Astrocyte of the spinal cord (primary cell): Measurements from ENCODE around the gene MYCL.

ENCODE experiments used
- DNase-seq: peaks from one replicate; pipeline ENCODE4 v3.0.0; 2011; ENCODE audit warnings: low read depth, low spot score
- H3K4me3 ChIP-seq: 2 replicates; pipeline ENCODE4 v1.5.1; 2011; ENCODE audit warnings: low read depth, mild to moderate bottlenecking, low read length, moderate library complexity
- in situ Hi-C: cut with HindIII; loops from 2 replicates; pipeline ENCODE4 v1.10.0; 2017; ENCODE audit warnings: low sequenced_read_pairs
- TF ChIP-seq, protein P1 (sequence below): IDR thresholded peaks from 2 replicates; pipeline ENCODE4 v1.5.1; 2012; ENCODE audit warnings: low read depth, mild to moderate bottlenecking, low read length, inconsistent platforms

MYCL gene

DNA sequence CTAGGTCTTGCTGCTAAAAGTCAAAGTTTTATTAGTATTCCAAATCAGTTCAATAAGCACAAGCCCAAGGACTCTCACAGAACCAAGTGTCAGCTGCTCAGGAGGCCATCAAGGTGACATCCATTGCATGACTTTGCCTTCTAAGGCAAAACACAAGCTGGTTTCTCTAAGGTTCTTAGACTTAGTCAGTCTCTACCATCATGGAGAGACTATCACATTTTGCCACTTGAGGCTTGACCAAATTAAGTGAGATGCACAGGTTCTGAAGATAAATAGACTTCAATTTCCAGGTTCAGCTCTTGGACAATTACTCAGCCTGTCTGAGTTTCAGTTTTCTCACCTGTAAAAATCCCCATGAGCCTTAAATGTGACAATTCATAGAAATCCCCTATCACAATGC is 47.4 kb downstream of the MYCL start:
- in situ Hi-C loops: no loop called here
- TF ChIP-seq, protein P1, sequence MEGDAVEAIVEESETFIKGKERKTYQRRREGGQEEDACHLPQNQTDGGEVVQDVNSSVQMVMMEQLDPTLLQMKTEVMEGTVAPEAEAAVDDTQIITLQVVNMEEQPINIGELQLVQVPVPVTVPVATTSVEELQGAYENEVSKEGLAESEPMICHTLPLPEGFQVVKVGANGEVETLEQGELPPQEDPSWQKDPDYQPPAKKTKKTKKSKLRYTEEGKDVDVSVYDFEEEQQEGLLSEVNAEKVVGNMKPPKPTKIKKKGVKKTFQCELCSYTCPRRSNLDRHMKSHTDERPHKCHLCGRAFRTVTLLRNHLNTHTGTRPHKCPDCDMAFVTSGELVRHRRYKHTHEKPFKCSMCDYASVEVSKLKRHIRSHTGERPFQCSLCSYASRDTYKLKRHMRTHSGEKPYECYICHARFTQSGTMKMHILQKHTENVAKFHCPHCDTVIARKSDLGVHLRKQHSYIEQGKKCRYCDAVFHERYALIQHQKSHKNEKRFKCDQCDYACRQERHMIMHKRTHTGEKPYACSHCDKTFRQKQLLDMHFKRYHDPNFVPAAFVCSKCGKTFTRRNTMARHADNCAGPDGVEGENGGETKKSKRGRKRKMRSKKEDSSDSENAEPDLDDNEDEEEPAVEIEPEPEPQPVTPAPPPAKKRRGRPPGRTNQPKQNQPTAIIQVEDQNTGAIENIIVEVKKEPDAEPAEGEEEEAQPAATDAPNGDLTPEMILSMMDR: no peak
- H3K4me3 ChIP-seq: no peak overlapping the region
- no peak for DNase-seq

DNA sequence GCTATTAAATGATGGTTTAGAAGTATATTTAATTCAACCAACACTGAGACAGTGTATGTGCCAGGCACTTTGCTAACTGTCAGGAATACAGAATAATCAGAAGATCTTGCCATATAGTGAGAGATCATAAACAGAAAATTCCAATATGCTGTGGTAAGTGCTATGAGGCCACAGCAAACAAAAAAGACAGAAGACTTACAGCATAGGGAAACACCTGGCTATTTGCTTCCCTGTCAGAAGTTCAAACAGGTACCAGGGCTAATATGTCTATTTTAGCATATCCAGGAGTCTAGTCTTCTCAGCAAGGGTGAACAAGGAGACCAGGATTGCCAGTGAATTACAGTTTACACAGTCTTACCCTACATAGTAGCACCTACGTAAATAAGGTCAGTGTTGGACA is 48.8 kb downstream of the MYCL start:
- in situ Hi-C loops: no loop called here
- H3K4me3 ChIP-seq: no peak overlapping the region
- TF ChIP-seq, protein P1: no peak
- no peak for DNase-seq

DNA sequence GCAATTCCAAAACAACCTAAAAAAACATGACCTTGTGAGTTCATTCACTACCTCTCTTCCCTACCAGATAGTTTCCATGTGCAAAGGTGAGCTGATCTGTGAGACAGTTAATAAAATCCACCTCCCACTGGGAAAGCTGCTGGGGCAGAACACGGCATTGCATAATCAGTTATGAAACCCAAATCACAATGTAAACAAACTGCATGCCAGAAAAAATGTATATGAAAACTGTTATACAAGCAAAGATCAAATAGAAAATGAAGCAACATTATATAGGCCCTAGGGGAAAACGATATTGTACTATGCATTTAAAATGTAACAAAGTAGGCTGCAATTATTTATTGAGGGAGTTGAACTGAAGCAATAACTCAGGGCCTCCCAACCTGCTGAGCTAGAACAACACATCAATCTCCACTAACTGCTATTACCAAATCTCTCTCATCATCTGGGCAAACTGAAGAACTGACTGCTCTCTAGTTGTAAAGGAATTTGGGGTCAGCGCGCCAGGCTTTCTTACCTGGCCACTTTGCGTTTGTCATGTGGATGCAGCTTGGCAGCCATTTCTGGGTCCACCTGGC is 49.4 kb downstream of the MYCL start:
- DNase-seq: no peak
- in situ Hi-C loops: no loop called here
- H3K4me3 ChIP-seq: no peak overlapping the region
- TF ChIP-seq, protein P1: no peak

DNA sequence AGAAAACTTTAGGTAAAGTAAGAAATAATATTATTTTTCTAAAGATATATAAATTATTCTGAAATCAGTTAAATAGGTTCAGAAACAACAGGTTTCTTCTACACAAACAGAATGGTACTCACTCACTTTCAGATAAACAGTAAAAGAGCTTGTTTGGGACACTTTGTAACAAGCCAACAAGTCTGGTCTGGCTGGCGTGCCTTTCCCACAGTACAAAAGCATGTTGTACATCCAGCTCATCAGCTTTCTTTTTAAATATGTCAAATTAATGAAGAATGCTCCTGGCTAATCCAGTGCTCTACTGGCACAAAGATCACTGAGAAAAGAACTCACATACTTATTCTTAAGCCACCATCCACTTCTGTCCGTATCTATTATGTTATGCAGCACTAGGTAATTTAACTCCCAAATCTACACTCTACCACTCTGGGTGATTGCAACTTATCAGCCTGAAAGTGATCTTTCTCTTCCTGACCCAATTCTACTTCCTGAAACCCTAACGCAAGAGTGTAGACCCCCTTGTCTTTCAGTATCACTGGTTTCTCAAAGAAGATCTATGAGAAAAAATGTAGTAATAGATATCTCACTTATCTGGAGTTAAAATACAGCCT is 51.0 kb downstream of the MYCL start:
- in situ Hi-C loops: no loop called here
- TF ChIP-seq, protein P1: no peak
- H3K4me3 ChIP-seq: no peak overlapping the region
- no peak for DNase-seq

DNA sequence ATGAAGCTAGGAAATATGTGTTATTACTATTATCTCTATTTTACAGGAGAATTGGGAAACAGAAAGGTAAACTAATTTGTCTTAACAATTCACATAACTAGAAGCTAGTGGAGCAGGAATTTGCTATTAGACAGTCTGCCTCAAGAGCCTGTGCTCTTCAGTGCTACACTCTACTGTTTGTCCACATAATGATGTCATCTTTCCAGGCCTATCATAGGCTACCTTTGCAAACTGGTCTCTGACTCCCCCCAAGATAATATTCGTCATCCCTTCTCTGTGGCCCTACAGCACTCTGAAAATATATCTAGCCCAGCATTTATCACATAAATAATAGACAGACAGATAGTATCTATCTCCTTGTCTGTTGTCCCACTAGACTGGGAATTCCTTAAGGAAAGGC is 52.5 kb downstream of the MYCL start:
- in situ Hi-C loops: no loop called here
- TF ChIP-seq, protein P1: no peak
- no peak for DNase-seq
- no peak overlapping the region for H3K4me3 ChIP-seq

DNA sequence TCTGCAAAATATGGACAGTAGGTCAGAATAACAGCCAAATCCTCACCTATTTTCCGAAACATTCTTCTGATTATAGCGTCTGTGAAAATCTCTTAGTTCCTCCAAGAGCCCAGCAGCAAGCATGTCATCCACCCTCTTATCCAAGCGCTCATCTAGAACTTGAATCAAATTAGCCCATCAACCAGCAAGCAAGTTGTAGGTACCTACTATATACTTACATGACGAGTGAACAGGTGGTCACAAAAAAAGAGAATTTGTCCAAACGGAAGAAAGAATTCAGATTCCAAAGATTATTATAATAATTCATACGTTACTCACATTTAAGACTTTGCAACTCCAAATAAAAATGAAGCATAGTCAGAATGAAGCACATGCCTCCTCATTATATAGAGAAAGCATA is 53.8 kb downstream of the MYCL start:
- TF ChIP-seq, protein P1: no peak
- in situ Hi-C loops: no loop called here
- no peak for DNase-seq

DNA sequence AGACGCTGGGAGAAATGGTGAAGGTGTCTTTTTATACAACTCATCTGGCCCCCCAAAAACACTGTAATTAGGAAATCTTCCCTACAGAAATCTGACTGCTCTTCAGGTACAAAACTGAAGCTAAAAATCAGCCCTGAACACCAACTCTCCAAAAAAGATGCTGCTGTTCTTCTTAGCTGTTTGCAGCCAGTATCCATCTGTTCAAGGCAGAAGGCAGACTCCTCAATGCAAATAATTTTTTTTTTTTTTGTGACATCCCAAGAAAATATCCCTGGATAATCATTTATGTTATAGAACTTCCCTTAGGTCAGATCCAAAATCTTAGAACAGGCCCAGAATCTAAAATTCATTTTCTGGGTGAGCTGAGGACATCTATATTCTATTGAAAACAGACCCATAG is 54.9 kb downstream of the MYCL start:
- no peak for DNase-seq
- no peak overlapping the region for H3K4me3 ChIP-seq
- in situ Hi-C loops: no loop called here
- TF ChIP-seq, protein P1: no peak

More for the DNA sequence above, 53.8 kb downstream of the MYCL start:
- no peak overlapping the region for H3K4me3 ChIP-seq
